Mesenchymal stem cell (in vitro differentiated cells and primary cell): Measurements from ENCODE around the gene MAPK12.

Source experiments
- DNase-seq: peaks from one replicate; pipeline ENCODE4 v3.0.0-alpha.2; 2013
- H2AFZ ChIP-seq: one replicate; pipeline ENCODE4 v1.6.1; 2013; ENCODE audit warnings: low read depth, mild to moderate bottlenecking, control low read depth, inconsistent platforms, low read length, moderate library complexity
- H2AK5ac ChIP-seq: 2 replicates; pipeline ENCODE4 v1.6.1; 2013; ENCODE audit warnings: low read length, moderate library complexity, mild to moderate bottlenecking, inconsistent platforms; ENCODE audit not compliant: severe bottlenecking
- H2BK120ac ChIP-seq: one replicate; pipeline ENCODE4 v1.6.1; 2013; ENCODE audit warnings: low read depth, mild to moderate bottlenecking, inconsistent platforms, low read length, moderate library complexity
- H2BK12ac ChIP-seq, 2 experiments: one replicate each; pipeline ENCODE4 v1.6.1; 2013; ENCODE audit warnings: inconsistent platforms in 2 of 2, low read length in 2 of 2, mild to moderate bottlenecking in 2 of 2, moderate library complexity in 2 of 2, control low read depth in 1 of 2
- H2BK15ac ChIP-seq: one replicate; pipeline ENCODE4 v1.6.1; 2013; ENCODE audit warnings: mild to moderate bottlenecking, low read depth, inconsistent platforms; ENCODE audit not compliant: poor library complexity, severe bottlenecking
- H2BK5ac ChIP-seq: 2 replicates; pipeline ENCODE4 v1.6.1; 2013; ENCODE audit warnings: low read depth, mild to moderate bottlenecking, low read length, control low read depth, inconsistent platforms; ENCODE audit not compliant: poor library complexity, severe bottlenecking
- H3K14ac ChIP-seq, 2 experiments: one replicate each; pipeline ENCODE4 v1.6.1; 2013; ENCODE audit warnings: inconsistent platforms in 2 of 2, low read length in 2 of 2, control low read depth in 1 of 2, mild to moderate bottlenecking in 1 of 2, moderate library complexity in 1 of 2
- H3K18ac ChIP-seq, 2 experiments: one replicate each; pipeline ENCODE4 v1.6.1; 2013; ENCODE audit warnings: inconsistent platforms in 2 of 2, low read length in 2 of 2, control low read depth in 1 of 2, low read depth in 1 of 2, mild to moderate bottlenecking in 1 of 2
- H3K23ac ChIP-seq, 2 experiments: one replicate each; pipeline ENCODE4 v1.6.1; 2013; ENCODE audit warnings: inconsistent platforms in 2 of 2, low read length in 2 of 2, mild to moderate bottlenecking in 2 of 2, moderate library complexity in 2 of 2, control low read depth in 1 of 2
- H3K27ac ChIP-seq: 2 replicates; pipeline ENCODE4 v1.5.1; 2013; ENCODE audit warnings: mild to moderate bottlenecking, moderate library complexity, low read length, control low read depth, inconsistent platforms; ENCODE audit not compliant: poor library complexity, severe bottlenecking
- H3K27me3 ChIP-seq, 2 experiments: 2 replicates each; pipeline versions ENCODE4 v1.6.1 to v1.7.0; 2013; ENCODE audit warnings: low read length in 2 of 2, mild to moderate bottlenecking in 2 of 2, moderate library complexity in 2 of 2, control low read depth in 1 of 2, inconsistent platforms in 1 of 2; ENCODE audit not compliant: control insufficient read depth in 1 of 2, insufficient read depth in 1 of 2
- H3K36me3 ChIP-seq, 2 experiments: 2 replicates each; pipeline versions ENCODE4 v1.6.1 to v1.7.0; 2013; ENCODE audit warnings: low read length in 2 of 2, control low read depth in 1 of 2, inconsistent platforms in 1 of 2, low read depth in 1 of 2, mild to moderate bottlenecking in 1 of 2; ENCODE audit not compliant: insufficient read depth in 2 of 2, control insufficient read depth in 1 of 2
- H3K4ac ChIP-seq, 2 experiments: one replicate each; pipeline ENCODE4 v1.6.1; 2013; ENCODE audit warnings: inconsistent platforms in 2 of 2, low read length in 2 of 2, mild to moderate bottlenecking in 2 of 2, moderate library complexity in 2 of 2, control low read depth in 1 of 2, low read depth in 1 of 2
- H3K4me1 ChIP-seq: 2 replicates; pipeline ENCODE4 v1.6.1; 2013; ENCODE audit warnings: low read depth, low read length, control low read depth; ENCODE audit not compliant: control insufficient read depth, insufficient read depth
- H3K4me2 ChIP-seq: 2 replicates; pipeline ENCODE4 v1.6.1; 2013; ENCODE audit warnings: low read length, mild to moderate bottlenecking, inconsistent platforms; ENCODE audit not compliant: poor library complexity, severe bottlenecking
- H3K4me3 ChIP-seq, 2 experiments: 2 replicates each; pipeline versions ENCODE4 v1.5.1 to v1.7.0; 2013; ENCODE audit warnings: low read length in 2 of 2, mild to moderate bottlenecking in 2 of 2, control low read depth in 1 of 2, low read depth in 1 of 2; ENCODE audit not compliant: insufficient read depth in 1 of 2
- H3K79me1 ChIP-seq: replicated peaks from 2 replicates; pipeline ENCODE4 v1.6.1; 2013; ENCODE audit warnings: mild to moderate bottlenecking, control low read depth, low read length, inconsistent platforms; ENCODE audit not compliant: poor library complexity, severe bottlenecking
- H3K9ac ChIP-seq: 2 replicates; pipeline ENCODE4 v1.7.0; 2013; ENCODE audit warnings: mild to moderate bottlenecking, low read length, moderate library complexity
- H3K9me3 ChIP-seq: 2 replicates; pipeline ENCODE4 v1.7.0; 2013; ENCODE audit warnings: mild to moderate bottlenecking, low read length; ENCODE audit not compliant: control insufficient read depth
- H4K8ac ChIP-seq: one replicate; pipeline ENCODE4 v1.6.1; 2013; ENCODE audit warnings: inconsistent platforms, mild to moderate bottlenecking, low read length, moderate library complexity
- H4K91ac ChIP-seq: one replicate; pipeline ENCODE4 v1.6.1; 2013; ENCODE audit warnings: mild to moderate bottlenecking, low read length, inconsistent platforms
- WGBS: methylation state at CpG from one replicate; pipeline ENCODE4 v1.1.7; 2013; ENCODE audit warnings: mixed read lengths; 5-methylcytosine and 5-hydroxymethylcytosine counted together

MAPK12 gene

GRCh38 chr22:50203288-50203687 lies 58.2 kb downstream of the MAPK12 start:
- H3K27ac ChIP-seq = no peak overlapping the region
- peaks cover 33 to 40% of the 10 kb centered on the region in 2 experiments for H3K36me3 ChIP-seq
- no peaks in the 10 kb centered on the region for H3K9me3 ChIP-seq
- no peak overlapping the region for H2AFZ ChIP-seq
- H3K14ac ChIP-seq = no peak overlapping the region
- no peak overlapping the region for H2BK12ac ChIP-seq
- no peak overlapping the region for H3K9ac ChIP-seq
- DNase-seq = no peak
- WGBS = no CpG with 5 or more reads among the region's 1 CpG
- H3K79me1 ChIP-seq = peaks cover 28% of the 10 kb centered on the region
- no peak overlapping the region for H2BK5ac ChIP-seq
- H3K23ac ChIP-seq = no peak overlapping the region
- H3K18ac ChIP-seq = no peak overlapping the region
- H3K4ac ChIP-seq = no peak overlapping the region
- H2BK15ac ChIP-seq = no peak overlapping the region
- H3K4me2 ChIP-seq = no peak overlapping the region
- no peaks in the 10 kb centered on the region for H3K27me3 ChIP-seq
- no peak overlapping the region for H4K8ac ChIP-seq
- H4K91ac ChIP-seq = no peak overlapping the region
- H3K4me1 ChIP-seq = peaks cover 26% of the 10 kb centered on the region
- H2BK120ac ChIP-seq = no peak overlapping the region
- H2AK5ac ChIP-seq = no peak overlapping the region
- H3K4me3 ChIP-seq = no peak overlapping the region
